HG03139 (cell line): ENCODE measurements around the gene ATP10D.

Experiments used
- ATAC-seq: cut with Tn5 transposase; IDR thresholded peaks from one replicate; pipeline ENCODE4 v1.9.1; 2021; ENCODE audit not compliant: unreplicated experiment

Gene ATP10D

DNA sequence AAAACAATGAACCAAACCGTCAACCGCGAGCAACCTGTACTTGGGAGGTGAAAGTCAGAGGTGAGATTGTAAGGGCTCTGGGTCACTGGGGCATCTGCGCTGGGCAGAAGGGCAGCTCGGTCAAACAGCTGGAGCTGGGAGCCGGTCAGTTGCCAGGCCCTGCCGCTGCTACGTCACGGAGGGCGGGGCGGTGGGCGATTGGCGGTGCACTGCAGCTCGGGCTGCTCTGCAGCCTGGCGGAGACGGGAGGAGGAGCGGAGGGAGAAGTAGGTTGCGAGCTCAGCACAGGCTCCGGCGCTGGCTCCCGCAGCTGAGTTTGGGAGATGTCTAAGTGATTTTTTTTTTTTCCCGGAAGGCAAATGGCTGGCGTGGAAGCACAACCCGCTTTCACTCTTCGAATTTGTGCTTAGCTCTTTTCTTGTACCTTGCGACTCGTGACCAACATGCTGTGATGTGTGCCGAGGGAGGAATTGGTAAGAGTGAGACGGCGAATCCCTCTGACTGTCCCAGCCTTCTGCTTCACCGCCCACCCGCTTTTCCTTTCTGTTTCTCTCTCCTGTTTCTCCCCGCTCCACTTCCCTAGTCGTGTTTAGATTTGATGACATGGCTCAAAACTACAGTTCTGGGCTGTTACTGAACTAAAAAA is at the start of gene ATP10D:
Gene ATP10D (plus strand): TSS at position 229 of the 646 bp plus-strand sequence. CDS start 27,266 bp downstream, outside the sequence.
- peak; percentile 97 for ATAC-seq

DNA sequence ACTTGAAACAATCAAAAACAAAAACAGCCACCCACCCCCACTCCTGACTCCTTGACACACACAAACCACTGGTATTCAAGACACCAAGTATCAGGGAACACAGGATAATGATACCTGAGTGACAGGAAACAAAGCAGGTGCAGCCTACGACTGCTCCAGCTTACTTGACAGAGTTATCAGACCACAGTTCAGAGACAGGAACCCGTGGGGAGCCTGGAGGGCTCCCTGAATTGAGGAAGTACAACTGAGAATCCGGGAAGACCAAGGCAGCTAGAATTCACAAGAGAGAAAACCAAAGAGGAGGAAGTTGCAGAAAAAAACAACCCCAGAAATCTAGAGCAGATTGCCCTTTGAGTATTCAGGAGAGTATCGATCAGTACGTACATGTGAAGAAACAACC is 42.1 kb upstream of the ATP10D start:
- peak; percentile 95 for ATAC-seq

- no peak for ATAC-seq
Observed at GRCh38 chr4:47444031-47444430, 41.0 kb upstream of the ATP10D start.

DNA sequence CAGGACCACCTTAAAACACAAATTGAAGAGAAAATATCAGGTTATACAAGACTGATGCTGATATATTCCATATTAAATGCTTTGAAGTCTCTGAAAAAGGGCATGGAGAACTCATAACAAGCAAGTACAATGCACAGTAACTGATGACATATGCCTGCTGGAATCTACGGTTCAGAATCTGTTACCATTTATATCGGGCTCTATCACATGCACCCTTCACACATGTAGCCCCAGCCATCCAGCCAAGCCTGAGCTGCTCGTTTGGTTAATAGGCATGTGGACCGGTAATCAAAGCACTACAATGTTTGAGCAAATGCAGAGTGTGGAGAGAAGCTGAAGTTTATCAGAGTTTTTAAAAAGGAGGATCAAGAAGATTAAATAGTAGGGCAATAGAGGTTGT is 33.4 kb upstream of the ATP10D start:
- ATAC-seq: no peak

DNA sequence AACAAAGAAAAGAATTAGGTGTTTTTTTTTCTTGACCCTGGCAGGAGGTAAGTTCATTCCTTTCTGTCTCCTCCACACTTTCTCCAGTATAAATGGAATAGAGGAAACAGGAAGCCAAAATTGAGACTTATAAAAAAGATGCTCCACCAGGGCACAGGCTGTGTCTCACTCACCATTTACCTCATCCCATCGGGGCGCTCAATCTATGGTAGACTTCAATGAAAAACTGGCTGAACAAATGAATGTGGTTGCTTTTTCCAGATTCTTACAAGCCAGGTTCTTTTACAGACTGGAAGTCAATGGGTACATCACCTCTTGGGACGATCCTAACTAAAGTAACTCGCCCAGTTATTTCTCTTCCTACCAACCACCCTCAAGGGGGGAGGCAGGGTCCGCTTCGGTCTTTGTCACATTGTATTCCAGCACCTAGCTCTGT is 22.3 kb upstream of the ATP10D start:
- peak; percentile 19 for ATAC-seq

DNA sequence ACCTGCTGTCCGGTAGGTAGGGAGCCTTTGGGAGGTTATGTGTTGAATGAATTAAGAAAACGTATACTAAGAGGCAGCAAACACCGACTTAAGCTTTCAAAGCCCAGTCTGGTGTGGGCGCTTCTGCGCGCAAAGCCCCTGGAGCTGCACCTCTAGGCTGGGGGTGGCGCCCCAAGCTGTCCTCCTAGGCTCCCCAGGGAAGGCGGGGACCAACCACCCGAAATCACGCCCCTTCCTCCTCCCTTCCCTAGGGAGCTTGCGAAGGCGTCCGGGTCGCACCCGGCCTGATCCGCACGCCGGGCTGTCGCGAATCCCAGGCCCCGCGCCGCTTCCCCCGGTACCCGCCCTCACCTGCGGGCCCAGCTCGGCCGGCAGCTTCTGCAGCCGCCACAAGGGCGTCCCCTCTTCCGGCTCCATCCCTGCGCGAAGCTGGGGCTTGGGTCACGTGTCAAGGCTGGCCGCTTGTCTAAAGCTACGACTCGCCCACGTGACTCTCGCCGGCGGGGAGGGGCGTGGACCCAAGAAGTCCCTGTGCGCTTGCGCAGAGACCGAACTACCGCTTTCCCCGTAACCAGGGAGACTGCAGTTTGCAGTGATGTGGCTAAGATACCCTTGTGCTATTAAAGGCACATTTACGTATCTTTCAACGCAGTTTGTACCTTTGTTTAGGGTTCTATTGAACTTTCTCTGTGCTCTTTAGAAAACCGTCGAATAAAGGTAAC is 21.7 kb upstream of the ATP10D start, which contains the start of gene COMMD8:
Gene COMMD8 (minus strand): TSS at position 468 of the 722 bp plus-strand sequence. CDS start 51 bp downstream, at position 417.
- peak; percentile 88 for ATAC-seq

GRCh38 chr4:47465004-47465403 is 20.1 kb upstream of the ATP10D start:
- peak; percentile 23 for ATAC-seq

DNA sequence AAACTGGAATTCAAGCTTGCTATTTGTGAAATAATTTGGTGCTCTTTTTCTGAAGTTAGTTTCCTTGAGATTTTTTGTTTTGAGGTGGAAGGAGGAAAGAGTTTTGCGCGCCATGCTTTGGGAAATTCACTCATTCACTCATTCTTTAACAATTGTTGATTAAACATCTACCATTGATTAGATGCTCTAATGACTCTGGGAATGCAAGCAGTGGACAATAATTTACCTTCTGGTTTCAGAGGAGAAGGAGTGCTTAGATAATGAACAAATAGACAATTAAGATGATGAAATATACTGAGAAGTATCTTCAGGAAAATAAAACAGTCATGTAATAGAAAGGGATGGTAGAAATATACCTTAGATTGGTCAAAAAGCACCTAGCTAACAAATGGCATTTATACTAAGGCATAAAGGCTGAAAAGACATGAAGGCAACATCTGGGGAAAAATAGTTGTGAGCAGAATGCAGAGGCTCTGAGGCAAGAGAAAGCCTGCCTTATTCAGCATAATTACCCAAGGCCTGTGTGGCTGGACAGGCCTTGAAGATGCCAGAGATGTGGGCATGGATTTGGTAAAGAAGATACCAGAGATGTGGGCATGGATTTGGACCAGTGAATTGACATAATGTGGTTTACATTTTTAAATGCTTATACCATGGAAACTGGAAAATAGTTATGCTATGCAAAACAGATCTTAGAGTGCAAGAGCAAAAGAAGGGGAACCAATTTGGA is 18.9 kb upstream of the ATP10D start:
- no peak for ATAC-seq

GRCh38 chr4:47468706-47469365 is 16.2 kb upstream of the ATP10D start:
- ATAC-seq: no peak

DNA sequence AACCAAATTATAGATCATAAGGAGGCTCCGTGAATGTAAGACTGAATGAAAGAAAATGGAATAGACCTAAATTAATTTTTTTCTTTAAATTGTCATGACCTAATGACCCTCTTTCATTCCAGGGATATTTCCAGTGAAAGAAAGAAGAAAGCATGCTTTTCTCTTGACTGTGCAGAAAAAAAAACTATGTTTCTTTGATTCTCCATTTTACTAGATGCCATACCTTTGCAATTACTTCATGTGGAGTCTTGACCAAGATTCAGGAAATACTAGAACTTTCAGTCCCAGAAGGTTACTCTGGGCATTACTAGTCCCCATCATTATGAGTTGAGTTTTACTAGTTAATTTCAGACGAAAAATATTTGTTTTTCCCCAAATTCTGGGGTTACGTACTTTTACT is 15.1 kb upstream of the ATP10D start:
- ATAC-seq: no peak

DNA sequence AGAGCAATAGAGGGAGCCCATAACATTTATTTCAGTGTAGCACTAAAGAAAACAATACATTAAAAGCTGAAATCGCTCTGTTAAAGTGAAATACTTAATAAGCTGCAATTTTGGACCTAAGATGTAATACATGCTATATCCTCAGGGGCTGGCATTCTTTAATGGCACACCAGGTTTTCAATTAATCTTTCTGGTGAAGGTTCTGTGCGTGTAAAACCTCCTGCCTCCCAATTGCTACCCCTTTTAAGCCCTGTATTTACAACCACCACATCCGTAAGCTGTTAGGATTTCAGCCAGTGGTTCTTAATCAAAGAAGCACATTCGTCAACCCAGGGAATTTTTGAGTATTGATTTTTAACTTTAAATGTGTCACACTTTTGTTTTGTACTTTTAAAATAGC is 14.0 kb upstream of the ATP10D start:
- no peak for ATAC-seq

DNA sequence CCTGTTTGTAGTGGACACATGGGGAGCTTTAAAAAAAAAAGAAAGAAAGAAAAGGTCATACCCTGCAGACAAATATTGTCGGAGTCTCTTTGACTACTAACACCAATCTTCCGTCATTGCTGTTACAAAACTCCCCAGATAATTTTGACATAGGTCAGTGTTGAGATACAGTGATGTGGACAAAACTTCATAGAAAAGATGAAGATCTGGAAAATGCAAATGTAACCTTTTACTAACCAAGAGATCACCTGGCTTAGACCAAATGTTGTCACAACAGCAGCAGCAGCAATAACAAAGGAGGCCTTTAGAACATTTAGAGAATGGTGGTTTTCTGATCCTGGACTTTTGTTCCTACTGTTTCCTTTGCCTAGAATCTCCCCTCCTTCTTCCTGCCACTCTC is 13.5 kb upstream of the ATP10D start:
- ATAC-seq: no peak

- no peak for ATAC-seq
Observed at GRCh38 chr4:47473141-47473750, 11.8 kb upstream of the ATP10D start.

DNA sequence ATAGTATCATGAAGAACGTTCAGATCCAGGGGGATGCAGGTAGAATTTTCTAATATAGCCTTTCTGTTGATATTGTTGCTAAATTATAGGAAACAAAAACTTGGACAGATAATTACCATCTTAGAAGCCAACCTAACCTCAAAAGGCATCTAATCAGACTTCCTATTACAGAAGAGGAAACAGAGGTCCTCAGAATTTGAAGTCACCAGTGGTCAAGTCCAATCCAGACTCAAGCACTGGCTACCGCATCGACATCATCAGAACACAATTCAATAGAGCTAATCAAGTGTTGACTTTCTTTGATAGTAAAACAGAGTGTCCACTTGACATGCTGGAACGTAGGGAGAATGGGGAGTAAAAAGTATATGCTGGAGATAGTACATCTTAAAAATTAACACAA is 10.3 kb upstream of the ATP10D start:
- ATAC-seq: no peak

GRCh38 chr4:47475411-47475810 is 9.7 kb upstream of the ATP10D start:
- no peak for ATAC-seq

DNA sequence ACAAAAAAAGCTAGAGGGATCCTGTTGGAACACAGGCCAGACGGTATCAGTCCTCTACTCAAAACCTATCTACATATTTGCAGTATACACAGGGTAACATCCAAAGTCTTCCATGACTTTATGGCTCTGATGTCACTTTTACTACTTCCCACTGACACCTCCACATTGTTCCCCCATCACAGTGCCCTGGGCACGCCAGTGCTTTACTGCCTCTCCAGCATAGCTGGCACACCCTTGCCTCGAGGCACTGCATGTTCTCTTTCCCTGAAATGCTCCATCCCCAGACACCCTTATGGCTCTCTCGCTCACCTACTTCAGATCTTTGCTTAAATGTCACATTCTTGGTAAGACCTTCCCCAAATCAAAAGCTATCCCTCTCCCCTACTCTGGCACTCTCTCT is 6.3 kb upstream of the ATP10D start:
- ATAC-seq: no peak

- no peak for ATAC-seq
Observed at GRCh38 chr4:47482326-47482725, 2.7 kb upstream of the ATP10D start.

GRCh38 chr4:47483745-47484144 is 1.3 kb upstream of the ATP10D start:
- no peak for ATAC-seq

GRCh38 chr4:47484168-47484567 is 907 bp upstream of the ATP10D start:
- no peak for ATAC-seq

GRCh38 chr4:47485768-47486167 is 693 bp downstream of the ATP10D start:
- no peak for ATAC-seq

- ATAC-seq: no peak
Observed at GRCh38 chr4:47486231-47486673, 1.2 kb downstream of the ATP10D start.
